ENCODE results near the gene STEAP1.
A peak's percentile ranks its signal among the peaks of the same experiment; 100 is the strongest.

The STEAP1 gene

DNA sequence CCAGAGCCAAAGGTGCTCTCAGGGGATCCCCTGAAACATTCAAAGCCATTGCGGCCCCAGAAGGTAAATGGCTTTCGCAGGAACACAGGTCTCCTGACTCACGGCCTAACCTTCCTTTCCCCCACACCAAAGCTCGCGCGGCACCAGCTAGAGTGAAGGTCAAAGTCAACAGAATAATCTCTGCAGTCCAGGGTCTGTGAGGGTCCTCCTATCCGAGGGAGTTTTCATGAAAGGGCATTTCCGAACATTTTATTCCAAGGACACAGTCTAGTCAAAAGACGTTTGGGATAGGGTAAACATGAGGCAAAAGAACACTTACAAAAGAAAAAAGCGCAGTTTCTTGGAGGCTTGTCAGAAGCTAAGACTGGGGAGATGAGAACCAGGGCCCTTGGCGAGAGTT is 56.7 kb downstream of the STEAP1 start:
- no peak for DNase-seq (ENCODE audit: extremely low read depth in 1 of 2, low read depth in 1 of 2)

DNA sequence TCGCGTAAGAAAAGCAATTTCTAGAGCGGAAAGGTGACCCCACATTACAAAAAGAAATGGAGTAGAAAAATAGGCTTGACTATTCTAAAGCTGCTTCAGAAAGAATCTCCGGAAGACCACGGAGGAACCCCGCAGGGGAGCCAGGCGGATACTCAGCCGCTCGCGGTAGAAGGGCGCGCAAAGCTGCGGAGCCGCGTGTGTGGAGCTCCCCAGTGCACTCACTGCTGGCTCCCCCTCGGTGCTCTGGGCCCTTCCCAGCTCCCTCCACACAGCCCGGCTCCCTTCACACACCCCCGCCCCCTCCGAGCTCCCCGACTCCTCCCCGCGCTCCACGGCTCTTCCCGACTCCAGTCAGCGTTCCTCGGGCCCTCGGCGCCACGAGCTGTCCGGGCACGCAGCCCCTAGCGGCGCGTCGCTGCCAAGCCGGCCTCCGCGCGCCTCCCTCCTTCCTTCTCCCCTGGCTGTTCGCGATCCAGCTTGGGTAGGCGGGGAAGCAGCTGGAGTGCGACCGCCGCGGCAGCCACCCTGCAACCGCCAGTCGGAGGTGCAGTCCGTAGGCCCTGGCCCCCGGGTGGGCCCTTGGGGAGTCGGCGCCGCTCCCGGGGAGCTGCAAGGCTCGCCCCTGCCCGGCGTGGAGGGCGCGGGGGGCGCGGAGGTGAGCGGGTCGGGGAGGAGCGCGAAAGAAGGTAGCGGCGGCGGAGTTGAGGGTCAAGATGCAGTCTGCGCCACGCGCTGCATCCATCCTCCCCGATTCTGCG is 57.3 kb downstream of the STEAP1 start, which contains the start of gene STEAP2:
Gene STEAP2 (plus strand): TSS at position 350 of the 758 bp plus-strand sequence. CDS start 13,343 bp downstream, outside the sequence.
- DNase-seq (ENCODE audit: extremely low read depth in 1 of 2, low read depth in 1 of 2): peak; percentile 5 to 8

DNA sequence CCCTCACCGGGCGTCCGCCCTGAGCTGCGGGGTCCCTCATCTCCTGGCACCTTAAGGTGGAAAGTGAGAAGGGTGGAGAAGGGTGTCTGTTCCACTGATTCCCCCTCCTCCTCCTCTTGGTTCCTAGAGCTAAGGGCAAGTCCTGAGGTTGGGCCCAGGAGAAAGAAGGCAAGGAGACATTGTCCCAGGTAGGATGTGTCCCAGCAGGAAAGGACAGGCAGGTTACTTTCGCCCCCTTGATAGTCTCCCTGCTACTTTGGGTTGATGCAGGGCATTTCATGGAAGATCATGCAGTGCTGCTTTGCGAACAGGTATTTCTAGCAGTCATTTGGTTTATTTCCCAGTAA is 57.9 kb downstream of the STEAP1 start:
- no peak for DNase-seq (ENCODE audit: extremely low read depth in 1 of 2, low read depth in 1 of 2)

DNA sequence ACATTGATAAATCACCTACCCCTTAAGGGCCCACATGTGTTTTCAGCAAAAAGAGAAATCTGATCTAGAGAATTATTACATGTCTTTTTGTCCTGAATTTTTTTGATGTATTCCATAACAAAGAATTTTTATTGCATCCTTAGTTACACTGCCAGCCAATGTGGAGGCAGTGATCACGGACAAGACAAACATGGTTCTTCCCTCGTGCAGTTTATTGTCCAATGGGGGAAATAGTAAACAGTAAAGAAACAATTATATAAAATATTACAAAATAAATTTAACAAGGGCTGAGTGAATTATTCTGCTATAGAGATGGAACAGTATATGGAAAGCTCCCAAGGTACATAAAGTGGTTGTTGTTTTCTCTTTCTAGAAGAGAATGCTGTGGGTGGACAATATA is 59.3 kb downstream of the STEAP1 start:
- no peak for DNase-seq (ENCODE audit: extremely low read depth in 1 of 2, low read depth in 1 of 2)
